CD4-positive, CD25-positive, alpha-beta regulatory T cell (primary cell): ENCODE data around the gene DISP3. TPM values are rescaled to one million over a fixed set of nuclear protein-coding genes. Genes with fewer than 3 reads are reported as not detected.

Experiments used
- ATAC-seq, 2 donors: fragments of 150-1000 bp; cut with Tn5 transposase; one replicate each; pipeline ENCODE4 v1.10.0; 2021; ENCODE audit warnings: low read depth in 2 of 2, moderate number of reproducible peaks in 2 of 2, moderate library complexity in 1 of 2
- DNase-seq, 3 donors: peaks; one replicate each; pipeline versions ENCODE4 v3.0.0 to v3.0.0-alpha.2; 2012 to 2022; ENCODE audit warnings: mixed read lengths in 1 of 3
- H3K27ac ChIP-seq: one replicate; pipeline ENCODE4 v1.7.0; 2013; ENCODE audit warnings: mild to moderate bottlenecking, low read length; ENCODE audit not compliant: insufficient read depth, poor library complexity, severe bottlenecking
- H3K27me3 ChIP-seq: one replicate; pipeline ENCODE4 v1.7.0; 2013; ENCODE audit warnings: low read length; ENCODE audit not compliant: control insufficient read depth, insufficient read depth
- H3K36me3 ChIP-seq: one replicate; pipeline ENCODE4 v1.7.0; 2013; ENCODE audit warnings: mild to moderate bottlenecking, low read length, moderate library complexity; ENCODE audit not compliant: control insufficient read depth, insufficient read depth
- H3K4me1 ChIP-seq: 2 replicates; pipeline ENCODE4 v1.7.0; 2013; ENCODE audit warnings: mild to moderate bottlenecking, low read length; ENCODE audit not compliant: insufficient read depth, control insufficient read depth, poor library complexity, severe bottlenecking
- H3K4me3 ChIP-seq: one replicate; pipeline ENCODE4 v1.7.0; 2013; ENCODE audit warnings: low read depth, mild to moderate bottlenecking, low read length, moderate library complexity
- H3K9me3 ChIP-seq, 2 experiments: 1 replicate in 1 of 2; 2 replicates in 1 of 2; pipeline ENCODE4 v1.7.0; 2013; ENCODE audit warnings: low read length in 2 of 2, mild to moderate bottlenecking in 1 of 2, moderate library complexity in 1 of 2; ENCODE audit not compliant: control insufficient read depth in 2 of 2
- H3K27ac Mint-ChIP-seq, 3 donors: one replicate each; pipeline ENCODE4 v1.8.0; 2020 to 2022; ENCODE audit warnings: mild to moderate bottlenecking in 3 of 3, mixed read lengths in 3 of 3, moderate library complexity in 2 of 3
- H3K27me3 Mint-ChIP-seq: one replicate; pipeline ENCODE4 v1.8.0; 2022; ENCODE audit warnings: mild to moderate bottlenecking, mixed read lengths
- H3K36me3 Mint-ChIP-seq: one replicate; pipeline ENCODE4 v1.8.0; 2020; ENCODE audit warnings: mixed read lengths
- H3K4me1 Mint-ChIP-seq, 4 donors: one replicate each; pipeline ENCODE4 v1.8.0; 2020 to 2022; ENCODE audit warnings: mixed read lengths in 4 of 4, mild to moderate bottlenecking in 1 of 4
- H3K4me3 Mint-ChIP-seq, 4 donors: one replicate each; pipeline ENCODE4 v1.8.0; 2020 to 2022; ENCODE audit warnings: mild to moderate bottlenecking in 4 of 4, mixed read lengths in 4 of 4, moderate library complexity in 3 of 4
- H3K9me3 Mint-ChIP-seq, 7 donors: one replicate each; pipeline ENCODE4 v1.8.0; 2020 to 2022; ENCODE audit warnings: mixed read lengths in 7 of 7, mild to moderate bottlenecking in 3 of 7, moderate library complexity in 2 of 7
- polyA plus RNA-seq, 4 donors: library from polyadenylated mRNA; unstranded; fragments of 300-500 nt; fragmentation: Illumina TruSeq; gene quantifications; one replicate each; pipeline ENCODE4 v1.2.3, GENCODE V29; 2021
- total RNA-seq: library from RNA; stranded (reverse); gene quantifications from one replicate; pipeline ENCODE4 v1.2.3, GENCODE V29; 2022

DISP3 gene
- total and polyA plus RNA-seq, 5 donors from 2014 or later = 0.12 to 1.2 (median 0.23) TPM

GRCh38 chr1:11472284-11472683 is 6.7 kb upstream of the DISP3 start:
- H3K4me3 ChIP-seq = no peak overlapping the region
- no peaks in the 10 kb centered on the region for H3K36me3 ChIP-seq
- H3K36me3 Mint-ChIP-seq = no peaks in the 10 kb centered on the region
- no peaks in the 10 kb centered on the region for H3K4me1 ChIP-seq
- H3K9me3 Mint-ChIP-seq = peaks cover 0 to 3% (median 0%) of the 10 kb centered on the region in 7 donors
- peaks cover 2% of the 10 kb centered on the region for H3K27me3 ChIP-seq
- ATAC-seq (no peak), DNase-seq (no peak)
- no peaks in the 10 kb centered on the region for H3K9me3 ChIP-seq
- no peaks in the 10 kb centered on the region for H3K4me1 Mint-ChIP-seq
- no peak overlapping the region for H3K27ac Mint-ChIP-seq
- peaks cover 31% of the 10 kb centered on the region for H3K27me3 Mint-ChIP-seq
- no peak overlapping the region for H3K4me3 Mint-ChIP-seq
- H3K27ac ChIP-seq = no peak overlapping the region

DNA sequence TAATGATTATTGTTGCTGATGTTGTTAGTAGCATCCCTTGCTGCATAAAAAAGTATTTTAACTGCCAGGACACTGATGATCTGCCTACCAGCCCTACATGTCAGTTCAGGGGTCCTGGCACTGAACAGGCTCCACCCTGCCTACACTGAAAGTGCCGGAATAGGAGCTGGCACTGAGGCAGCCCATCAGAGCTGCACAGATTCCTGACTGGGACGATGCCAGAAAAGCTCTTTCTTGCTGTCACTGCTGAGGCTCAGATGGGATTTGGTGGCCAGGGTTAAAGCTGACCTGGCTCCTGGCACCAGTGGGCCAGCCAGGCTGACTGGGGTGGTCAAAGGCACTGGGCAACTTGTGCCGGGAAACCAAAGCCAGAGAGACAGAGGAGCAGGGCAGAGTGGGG is 6.2 kb upstream of the DISP3 start:
- DNase-seq (no peak), ATAC-seq (no peak)
- Mint-ChIP-seq H3K27ac (no peak overlapping the region), H3K27me3 (peaks cover 35% of the 10 kb centered on the region), H3K4me3 (no peak overlapping the region), H3K4me1 (peaks cover 0 to 2% (median 0%) of the 10 kb centered on the region in 4 donors), H3K9me3 (peaks cover 0 to 3% (median 0%) of the 10 kb centered on the region in 7 donors), H3K36me3 (no peaks in the 10 kb centered on the region)
- Histone ChIP-seq H3K4me3 (no peak overlapping the region), H3K27ac (no peak overlapping the region), H3K27me3 (peaks cover 2% of the 10 kb centered on the region), H3K36me3 (no peaks in the 10 kb centered on the region), H3K4me1 (no peaks in the 10 kb centered on the region), H3K9me3 (no peaks in the 10 kb centered on the region)

GRCh38 chr1:11473491-11474034 is 5.4 kb upstream of the DISP3 start:
- Mint-ChIP-seq H3K27me3 (peaks cover 35% of the 10 kb centered on the region), H3K27ac (no peak overlapping the region), H3K4me1 (peaks cover 0 to 5% (median 0%) of the 10 kb centered on the region in 4 donors), H3K9me3 (peaks cover 0 to 3% (median 0%) of the 10 kb centered on the region in 7 donors), H3K36me3 (no peaks in the 10 kb centered on the region), H3K4me3 (peak overlapping the region in 1 of 4 donors; percentile 38)
- H3K27ac ChIP-seq = no peak overlapping the region
- ATAC-seq (no peak), DNase-seq (peak in 1 of 3 donors; percentile 7)
- no peak overlapping the region for H3K4me3 ChIP-seq
- H3K36me3 ChIP-seq = no peaks in the 10 kb centered on the region
- no peaks in the 10 kb centered on the region for H3K9me3 ChIP-seq
- H3K4me1 ChIP-seq = no peaks in the 10 kb centered on the region
- peaks cover 2% of the 10 kb centered on the region for H3K27me3 ChIP-seq

GRCh38 chr1:11474826-11475225 is 4.1 kb upstream of the DISP3 start:
- H3K4me3 Mint-ChIP-seq = no peak overlapping the region
- DNase-seq (no peak), ATAC-seq (no peak)
- peaks cover 0 to 5% (median 0%) of the 10 kb centered on the region in 4 donors for H3K4me1 Mint-ChIP-seq
- Histone ChIP-seq H3K27ac (no peak overlapping the region), H3K9me3 (no peaks in the 10 kb centered on the region), H3K36me3 (no peaks in the 10 kb centered on the region), H3K4me1 (peaks cover 8% of the 10 kb centered on the region), H3K4me3 (no peak overlapping the region), H3K27me3 (peaks cover 2% of the 10 kb centered on the region)
- H3K27me3 Mint-ChIP-seq = peaks cover 27% of the 10 kb centered on the region
- peaks cover 0 to 1% (median 0%) of the 10 kb centered on the region in 7 donors for H3K9me3 Mint-ChIP-seq
- no peaks in the 10 kb centered on the region for H3K36me3 Mint-ChIP-seq
- H3K27ac Mint-ChIP-seq = no peak overlapping the region

DNA sequence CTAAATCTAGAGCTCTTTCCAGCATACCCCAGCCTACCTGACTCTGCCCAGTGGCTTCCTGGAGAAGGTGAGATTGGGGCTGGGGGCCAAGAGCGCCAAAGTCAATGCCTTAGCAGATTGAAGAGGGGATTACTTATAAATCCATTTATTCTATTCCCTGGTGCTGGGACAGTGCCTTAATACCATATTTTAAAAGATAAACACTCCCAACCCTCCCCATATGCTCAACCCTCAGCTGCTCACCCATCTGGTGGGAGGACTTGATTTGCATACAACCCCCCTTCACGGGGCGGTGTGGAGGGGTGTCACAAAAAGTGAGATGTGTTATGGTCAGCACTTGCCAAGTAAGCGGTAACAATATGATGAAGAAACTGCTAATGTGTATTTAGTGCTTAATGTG is 3.2 kb upstream of the DISP3 start:
- H3K36me3 ChIP-seq = no peaks in the 10 kb centered on the region
- DNase-seq (no peak), ATAC-seq (no peak)
- peaks cover 0 to 11% (median 5%) of the 10 kb centered on the region in 4 donors for H3K4me1 Mint-ChIP-seq
- no peak overlapping the region for H3K4me3 ChIP-seq
- H3K4me3 Mint-ChIP-seq = no peak overlapping the region
- H3K27ac ChIP-seq = no peak overlapping the region
- peaks cover 8% of the 10 kb centered on the region for H3K4me1 ChIP-seq
- H3K27me3 ChIP-seq = peaks cover 2% of the 10 kb centered on the region
- H3K36me3 Mint-ChIP-seq = no peaks in the 10 kb centered on the region
- H3K9me3 ChIP-seq = no peaks in the 10 kb centered on the region
- peaks cover 34% of the 10 kb centered on the region for H3K27me3 Mint-ChIP-seq
- no peak overlapping the region for H3K27ac Mint-ChIP-seq
- H3K9me3 Mint-ChIP-seq = peaks cover 0 to 4% (median 0%) of the 10 kb centered on the region in 7 donors

DNA sequence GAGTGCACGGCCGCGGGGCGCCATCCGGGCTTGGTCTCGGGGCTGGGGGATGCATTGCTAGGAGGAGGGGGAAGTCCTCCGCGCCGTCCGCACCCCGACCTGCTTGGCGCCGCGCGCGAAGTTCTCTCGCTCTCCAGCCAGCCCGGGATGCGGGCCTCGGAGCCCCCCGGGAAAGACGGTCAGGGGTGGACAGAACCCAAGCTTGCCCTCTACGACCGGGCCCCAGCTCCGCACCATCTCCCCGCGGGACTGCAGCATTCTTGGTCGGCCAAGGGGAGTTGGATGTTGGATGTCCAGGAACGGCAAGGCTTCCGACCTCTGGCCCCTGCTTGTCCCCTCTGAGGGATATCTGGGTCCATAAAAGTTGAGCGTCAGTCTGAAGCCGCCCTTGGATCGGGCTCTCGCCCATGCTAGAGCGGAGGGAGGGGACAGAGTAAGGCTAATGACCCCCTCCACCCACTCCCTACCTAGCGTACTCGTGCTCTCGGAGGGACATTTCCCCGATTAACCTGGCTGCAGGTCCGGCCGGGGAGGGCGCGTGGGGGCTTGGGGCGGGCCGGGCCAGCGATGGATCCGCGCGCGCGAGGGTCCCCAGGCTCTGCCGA is 522 bp downstream of the DISP3 start:
- H3K36me3 Mint-ChIP-seq = peaks cover 3% of the 10 kb centered on the region
- H3K4me3 ChIP-seq = no peak overlapping the region

GRCh38 chr1:11481019-11481418 is 2.1 kb downstream of the DISP3 start:
- Histone ChIP-seq H3K27ac (no peak overlapping the region), H3K36me3 (no peaks in the 10 kb centered on the region), H3K4me1 (peaks cover 8% of the 10 kb centered on the region), H3K4me3 (no peak overlapping the region), H3K27me3 (peaks cover 2% of the 10 kb centered on the region), H3K9me3 (no peaks in the 10 kb centered on the region)
- DNase-seq = no peak
- Mint-ChIP-seq H3K36me3 (peaks cover 3% of the 10 kb centered on the region), H3K27me3 (peaks cover 36% of the 10 kb centered on the region), H3K9me3 (peaks cover 0 to 7% (median 0%) of the 10 kb centered on the region in 7 donors), H3K4me1 (peaks cover 0 to 22% (median 7%) of the 10 kb centered on the region in 4 donors), H3K4me3 (peak overlapping the region in 3 of 4 donors; percentile 59 to 76 (median 71)), H3K27ac (no peak overlapping the region)
- no peak for ATAC-seq

More for the DNA sequence above, 522 bp downstream of the DISP3 start:
- H3K4me1 ChIP-seq = peaks cover 8% of the 10 kb centered on the region
- Mint-ChIP-seq H3K4me3 (peak overlapping the region in 3 of 4 donors; percentile 8 to 76 (median 62)), H3K27ac (no peak overlapping the region), H3K4me1 (peaks cover 0 to 22% (median 7%) of the 10 kb centered on the region in 4 donors), H3K9me3 (peaks cover 0 to 7% (median 0%) of the 10 kb centered on the region in 7 donors), H3K27me3 (peaks cover 43% of the 10 kb centered on the region)
- no peaks in the 10 kb centered on the region for H3K36me3 ChIP-seq
- DNase-seq (no peak), ATAC-seq (no peak)
- H3K27me3 ChIP-seq = peaks cover 2% of the 10 kb centered on the region
- H3K27ac ChIP-seq = no peak overlapping the region
- no peaks in the 10 kb centered on the region for H3K9me3 ChIP-seq

DNA sequence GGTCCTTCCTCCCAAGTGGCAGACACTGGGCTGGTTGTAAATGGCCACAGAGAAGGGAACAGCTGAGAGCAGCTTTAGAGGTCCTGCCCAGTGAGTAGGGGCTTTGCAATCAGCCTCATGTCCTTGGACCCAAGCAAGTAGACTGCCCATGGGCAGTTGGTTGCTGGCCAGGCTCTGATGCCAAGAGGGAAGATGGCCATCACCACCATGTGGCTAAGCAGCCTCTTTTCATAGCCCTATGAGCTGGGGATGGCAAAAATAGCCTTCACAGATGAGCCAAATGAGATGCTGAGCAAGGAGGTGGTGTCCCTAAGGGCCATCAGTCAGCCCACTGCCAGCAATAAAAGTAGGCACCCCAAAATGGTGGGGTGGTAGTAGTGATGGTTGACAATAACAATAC is 3.2 kb downstream of the DISP3 start:
- Mint-ChIP-seq H3K9me3 (peaks cover 0 to 7% (median 0%) of the 10 kb centered on the region in 7 donors), H3K4me1 (peaks cover 0 to 22% (median 7%) of the 10 kb centered on the region in 4 donors), H3K36me3 (peaks cover 3% of the 10 kb centered on the region), H3K27ac (no peak overlapping the region), H3K4me3 (no peak overlapping the region), H3K27me3 (peaks cover 28% of the 10 kb centered on the region)
- Histone ChIP-seq H3K27ac (no peak overlapping the region), H3K27me3 (peaks cover 2% of the 10 kb centered on the region), H3K4me1 (peaks cover 8% of the 10 kb centered on the region), H3K4me3 (no peak overlapping the region), H3K36me3 (no peaks in the 10 kb centered on the region), H3K9me3 (no peaks in the 10 kb centered on the region)
- DNase-seq = no peak
- ATAC-seq = no peak
